H1 (cell line): ENCODE measurements around the gene TEX14. TPM values are rescaled to one million over a fixed set of nuclear protein-coding genes. Genes with fewer than 3 reads are reported as not detected.

Experiments used
- JUND ChIP-seq: IDR thresholded peaks from 2 replicates; pipeline ENCODE4 v1.6.1; 2011; ENCODE audit warnings: mild to moderate bottlenecking, improper control_type of control experiment, low read length
- RAD21 ChIP-seq, 2 experiments: IDR thresholded peaks in 1 of 2; conservative IDR thresholded peaks in 1 of 2; 2 replicates each; pipeline ENCODE4 v1.6.1; 2011; ENCODE audit warnings: low read depth in 2 of 2, low read length in 2 of 2, improper control_type of control experiment in 1 of 2, inconsistent platforms in 1 of 2, mild to moderate bottlenecking in 1 of 2, moderate library complexity in 1 of 2
- TEAD4 ChIP-seq: IDR thresholded peaks from 2 replicates; pipeline ENCODE4 v1.6.1; 2012; ENCODE audit warnings: low read depth, low read length, inconsistent platforms, mixed read lengths
- ZNF274 ChIP-seq: IDR thresholded peaks from 2 replicates; pipeline ENCODE4 v1.7.0; 2012; ENCODE audit warnings: low read length, borderline replicate concordance; ENCODE audit errors: extremely low read depth
- polyA plus RNA-seq, 7 experiments: library from polyadenylated mRNA; depleted of rRNA in 3 of 7; stranded (reverse) in 5 of 7; unstranded in 2 of 7; fragments of >200 nt in 5 of 7; fragments of 200-250 nt in 2 of 7; gene quantifications; 1 replicate in 5 of 7; 2 replicates in 1 of 7; 4 replicates in 1 of 7; pipeline versions ENCODE4 v1.2.1 to v1.2.3, GENCODE V29; 2011 to 2013; ENCODE audit warnings: missing spikeins in 2 of 7, mixed read lengths in 2 of 7
- total RNA-seq: library from RNA; stranded (reverse); fragmentation: NEBNext Ultra II Directional; extraction: Animal tissue kit (Norgen Biotek cat#: 25700); gene quantifications from 2 replicates; pipeline ENCODE4 v1.2.1, GENCODE V29; 2021

Gene TEX14
- total and polyA plus RNA-seq, 2 of the 8 experiments (the other 6 are each of a cell fraction or from before 2014, with no cell fraction given) = 0.83 to 2.5 TPM

DNA sequence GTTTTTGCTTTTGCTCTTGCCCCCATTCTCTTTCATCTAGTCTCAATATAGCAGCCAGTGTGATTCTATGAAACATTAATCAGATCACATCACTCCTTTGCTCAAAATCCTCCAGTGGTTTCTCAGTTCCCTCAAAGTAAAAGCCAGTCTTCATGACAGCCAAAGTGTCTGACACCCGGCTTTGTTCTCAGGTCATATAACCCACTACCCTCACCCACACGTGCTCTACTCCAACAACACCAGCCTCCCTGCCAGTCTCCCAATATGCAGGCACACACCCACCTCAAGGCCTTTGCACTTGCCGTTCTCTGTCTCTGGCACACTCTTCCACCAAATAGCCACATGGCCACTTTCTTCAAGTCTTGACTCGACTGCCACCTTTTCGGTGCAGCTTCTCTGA, 181.8 kb downstream of the TEX14 start (continued):
- no peak for TF ChIP-seq JUND
- no peak for TF ChIP-seq TEAD4
- no peak for TF ChIP-seq RAD21 (IDR thresholded peaks at IDR 0.05 in 1 of 2, conservative IDR thresholded peaks at IDR 0.05 in 1 of 2; ENCODE audit: low read depth in 2 of 2, low read length in 2 of 2)
- TF ChIP-seq ZNF274 = no peak
